Activated CD8-positive, alpha-beta memory T cell treated with anti-CD3 and anti-CD28 coated beads for 48 hours (primary cell): ENCODE data around the gene HOXA5.

ENCODE experiments used
- DNase-seq, 3 experiments: peaks; one replicate each; pipeline ENCODE4 v3.0.0-alpha.2; 2020; ENCODE audit warnings: low read depth in 2 of 3, low spot score in 2 of 3

The HOXA5 gene

GRCh38 chr7:27137640-27138315 lies 5.7 kb downstream of the HOXA5 start:
- no peak for DNase-seq

GRCh38 chr7:27134392-27134791 lies 9.1 kb downstream of the HOXA5 start:
- DNase-seq: no peak

GRCh38 chr7:27133409-27134231 lies 9.9 kb downstream of the HOXA5 start:
- no peak for DNase-seq

- DNase-seq: no peak
Measured at GRCh38 chr7:27132978-27133377, 10.5 kb downstream of the HOXA5 start.

- DNase-seq: no peak
Measured at GRCh38 chr7:27132214-27132613, 11.3 kb downstream of the HOXA5 start.

- no peak for DNase-seq
Measured at GRCh38 chr7:27131390-27131819, 12.1 kb downstream of the HOXA5 start.

- DNase-seq: peak in 1 of 3 experiments; percentile 36
Measured at GRCh38 chr7:27130540-27131389, 12.7 kb downstream of the HOXA5 start, which contains the start of gene HOXA4. TSS of gene HOXA4 (minus strand) at chr7:27130757. CDS start at chr7:27130733, 24 bp downstream.

GRCh38 chr7:27129729-27130539 lies 13.5 kb downstream of the HOXA5 start:
- no peak for DNase-seq

GRCh38 chr7:27128776-27129728 lies 14.4 kb downstream of the HOXA5 start:
- no peak for DNase-seq

GRCh38 chr7:27128034-27128433 lies 15.4 kb downstream of the HOXA5 start:
- DNase-seq: no peak

- DNase-seq: no peak
Measured at GRCh38 chr7:27126596-27127327, 16.7 kb downstream of the HOXA5 start.

GRCh38 chr7:27125986-27126394 lies 17.5 kb downstream of the HOXA5 start:
- DNase-seq: no peak

GRCh38 chr7:27124902-27125689 lies 18.4 kb downstream of the HOXA5 start:
- no peak for DNase-seq

- no peak for DNase-seq
Measured at GRCh38 chr7:27124096-27124901, 19.2 kb downstream of the HOXA5 start.

GRCh38 chr7:27123477-27124053 lies 19.9 kb downstream of the HOXA5 start:
- DNase-seq: no peak

GRCh38 chr7:27123007-27123476 lies 20.4 kb downstream of the HOXA5 start:
- no peak for DNase-seq
